Caco-2 (cell line): ENCODE results near the gene CDKAL1. TPM values are rescaled to one million over a fixed set of nuclear protein-coding genes. Genes with fewer than 3 reads are reported as not detected.

Source experiments
- BruUV-seq: library from RNA; stranded (reverse); fragments of 400-500 nt; replicated peaks from 2 replicates; lab custom pipeline; 2021; lab: Mats Ljungman, UMichigan
- CTCF ChIA-PET: fragments of 300-600 bp; sonication (Branson Sonifier 250); formaldehyde crosslinking; loops from one replicate; lab custom pipeline; 2022; ENCODE audit warnings: antibody characterized with exemption; lab: Charles Lee
- POLR2A ChIA-PET: fragments of 300-600 bp; sonication (Branson Sonifier 250); formaldehyde crosslinking; loops from one replicate; lab custom pipeline; 2022; ENCODE audit warnings: antibody characterized with exemption; lab: Charles Lee
- DNase-seq, 2 experiments: peaks; one replicate each; pipeline versions ENCODE4 v3.0.0 to v3.0.0-alpha.2; 2020 to 2022
- H3K27me3 ChIP-seq: replicated peaks from 2 replicates; pipeline ENCODE4 v1.6.0; 2011; ENCODE audit warnings: low read length; ENCODE audit not compliant: control insufficient read depth, insufficient read depth
- H3K36me3 ChIP-seq: 2 replicates; pipeline ENCODE4 v1.5.1; 2011; ENCODE audit warnings: low read length; ENCODE audit not compliant: control insufficient read depth, insufficient read depth
- H3K4me1 ChIP-seq: fragments of 250-450 bp; sonication (Bioruptor Pico); 2 replicates; pipeline ENCODE4 v1.5.1; 2020; ENCODE audit warnings: mild to moderate bottlenecking
- H3K4me3 ChIP-seq: 2 replicates; pipeline ENCODE4 v1.5.1; 2011; ENCODE audit warnings: low read depth, mild to moderate bottlenecking, control low read depth, low read length
- H3K9me3 ChIP-seq: fragments of 250-450 bp; sonication (Bioruptor Pico); 2 replicates; pipeline ENCODE4 v1.5.1; 2020; ENCODE audit warnings: mild to moderate bottlenecking, moderate library complexity
- H3K27ac Mint-ChIP-seq: one replicate; pipeline ENCODE4 v1.8.0; 2022; ENCODE audit warnings: mixed read lengths; ENCODE audit not compliant: unreplicated experiment
- H3K27me3 Mint-ChIP-seq: one replicate; pipeline ENCODE4 v1.8.0; 2022; ENCODE audit warnings: mixed read lengths; ENCODE audit not compliant: insufficient read depth, unreplicated experiment
- H3K36me3 Mint-ChIP-seq: one replicate; pipeline ENCODE4 v1.8.0; 2022; ENCODE audit warnings: mild to moderate bottlenecking, mixed read lengths; ENCODE audit not compliant: insufficient read depth, unreplicated experiment
- H3K4me1 Mint-ChIP-seq: one replicate; pipeline ENCODE4 v1.8.0; 2022; ENCODE audit warnings: low read depth, mixed read lengths; ENCODE audit not compliant: unreplicated experiment
- H3K4me3 Mint-ChIP-seq: one replicate; pipeline ENCODE4 v1.8.0; 2022; ENCODE audit warnings: mild to moderate bottlenecking, moderate library complexity, mixed read lengths; ENCODE audit not compliant: unreplicated experiment
- H3K9me3 Mint-ChIP-seq: one replicate; pipeline ENCODE4 v1.8.0; 2022; ENCODE audit warnings: mixed read lengths; ENCODE audit not compliant: unreplicated experiment
- CTCF ChIP-seq, 2 experiments: fragments of 200-600 bp in 1 of 2; IDR thresholded peaks; 1 replicate in 1 of 2; 2 replicates in 1 of 2; pipeline versions ENCODE4 v1.5.1 to v1.8.0; 2011 to 2022; ENCODE audit warnings: antibody characterized with exemption in 1 of 2, control low read depth in 1 of 2, inconsistent platforms in 1 of 2, low read depth in 1 of 2, low read length in 1 of 2, mild to moderate bottlenecking in 1 of 2, moderate library complexity in 1 of 2; ENCODE audit not compliant: insufficient read depth in 1 of 2, severe bottlenecking in 1 of 2, unreplicated experiment in 1 of 2
- intact Hi-C: fragments of 100-400 bp; cut with micrococcal nuclease; formaldehyde crosslinking; loops from one replicate; pipeline ENCODE4 v1.10.0; 2022; ENCODE audit not compliant: unreplicated experiment
- total RNA-seq: library from RNA; stranded (reverse); gene quantifications from 2 replicates; pipeline ENCODE4 v1.2.3, GENCODE V29; 2022

CDKAL1 gene
- total RNA-seq, 1 experiment from 2014 or later, result 18.7 TPM

- Histone ChIP-seq H3K4me1 (no peaks in the 10 kb centered on the region), H3K9me3 (peaks cover 7% of the 10 kb centered on the region), H3K4me3 (no peak overlapping the region), H3K27me3 (no peaks in the 10 kb centered on the region), H3K36me3 (no peaks in the 10 kb centered on the region)
- no peak for TF ChIP-seq CTCF (IDR thresholded peaks at IDR 0.05; ENCODE audit: insufficient read depth in 1 of 2, low read depth in 1 of 2, low read length in 1 of 2, severe bottlenecking in 1 of 2, unreplicated experiment in 1 of 2)
- no peak for DNase-seq
- no peak overlapping the region for H3K27ac Mint-ChIP-seq
- no peak overlapping the region for H3K4me3 Mint-ChIP-seq
- no peaks in the 10 kb centered on the region for H3K4me1 Mint-ChIP-seq
- no TSS peak for BruUV-seq
- peaks cover 8% of the 10 kb centered on the region for H3K9me3 Mint-ChIP-seq
- intact Hi-C loops, result no loop called here
- CTCF ChIA-PET, result no interaction called here
- POLR2A ChIA-PET, result no interaction called here
- no peaks in the 10 kb centered on the region for H3K27me3 Mint-ChIP-seq
- H3K36me3 Mint-ChIP-seq, result no peaks in the 10 kb centered on the region
Observed at GRCh38 chr6:21071780-21072468, 537.7 kb downstream of the CDKAL1 start.

GRCh38 chr6:21073318-21073839, 539.1 kb downstream of the CDKAL1 start:
- H3K27ac Mint-ChIP-seq, result no peak overlapping the region
- intact Hi-C loops, result no loop called here
- TF ChIP-seq CTCF (IDR thresholded peaks at IDR 0.05; ENCODE audit: insufficient read depth in 1 of 2, low read depth in 1 of 2, low read length in 1 of 2, severe bottlenecking in 1 of 2, unreplicated experiment in 1 of 2), result no peak
- no peaks in the 10 kb centered on the region for H3K36me3 Mint-ChIP-seq
- H3K9me3 ChIP-seq, result peaks cover 7% of the 10 kb centered on the region
- H3K9me3 Mint-ChIP-seq, result peaks cover 8% of the 10 kb centered on the region
- no peaks in the 10 kb centered on the region for H3K27me3 ChIP-seq
- H3K4me3 ChIP-seq, result no peak overlapping the region
- no peaks in the 10 kb centered on the region for H3K27me3 Mint-ChIP-seq
- no TSS peak for BruUV-seq
- no peaks in the 10 kb centered on the region for H3K36me3 ChIP-seq
- H3K4me1 Mint-ChIP-seq, result no peaks in the 10 kb centered on the region
- POLR2A ChIA-PET, result no interaction called here
- CTCF ChIA-PET, result no interaction called here
- H3K4me1 ChIP-seq, result no peaks in the 10 kb centered on the region
- no peak overlapping the region for H3K4me3 Mint-ChIP-seq
- DNase-seq, result no peak

GRCh38 chr6:21074484-21074883, 540.2 kb downstream of the CDKAL1 start:
- no TSS peak for BruUV-seq
- Mint-ChIP-seq H3K4me1 (peaks cover 1% of the 10 kb centered on the region), H3K27me3 (no peaks in the 10 kb centered on the region), H3K4me3 (no peak overlapping the region), H3K9me3 (peaks cover 8% of the 10 kb centered on the region), H3K36me3 (peaks cover under 1% of the 10 kb centered on the region), H3K27ac (no peak overlapping the region)
- DNase-seq, result no peak
- CTCF ChIA-PET, result no interaction called here
- Histone ChIP-seq H3K36me3 (no peaks in the 10 kb centered on the region), H3K4me3 (no peak overlapping the region), H3K4me1 (peaks cover 8% of the 10 kb centered on the region), H3K27me3 (no peaks in the 10 kb centered on the region), H3K9me3 (peaks cover 7% of the 10 kb centered on the region)
- POLR2A ChIA-PET, result no interaction called here
- intact Hi-C loops, result no loop called here
- TF ChIP-seq CTCF (IDR thresholded peaks at IDR 0.05; ENCODE audit: insufficient read depth in 1 of 2, low read depth in 1 of 2, low read length in 1 of 2, severe bottlenecking in 1 of 2, unreplicated experiment in 1 of 2), result no peak
